A673 (cell line): ENCODE data around the gene CLK4. TPM values are rescaled to one million over a fixed set of nuclear protein-coding genes. Genes with fewer than 3 reads are reported as not detected.

Source experiments
- BruUV-seq: library from RNA; stranded (reverse); fragments of 400-500 nt; replicated peaks from 2 replicates; lab custom pipeline; 2021; lab: Mats Ljungman, UMichigan
- CTCF ChIA-PET: fragments of 300-600 bp; sonication (Branson Sonifier 250); formaldehyde crosslinking; loops from one replicate; lab custom pipeline; 2022; ENCODE audit warnings: antibody characterized with exemption; lab: Charles Lee
- POLR2A ChIA-PET: fragments of 300-600 bp; sonication (Branson Sonifier 250); formaldehyde crosslinking; loops from one replicate; lab custom pipeline; 2022; ENCODE audit warnings: antibody characterized with exemption; ENCODE audit not compliant: low non-redundant PET; lab: Charles Lee
- DNase-seq: peaks from one replicate; pipeline ENCODE4 v3.0.0-alpha.2; 2015; ENCODE audit warnings: low spot score
- H3K27ac ChIP-seq: fragments of 200-600 bp; sonication (generic); 2 replicates; pipeline ENCODE4 v1.5.1; 2016; ENCODE audit warnings: mixed run types, low read depth, mild to moderate bottlenecking, mixed read lengths, antibody characterized with exemption, low read length; ENCODE audit not compliant: poor library complexity, severe bottlenecking
- H3K27me3 ChIP-seq: fragments of 200-600 bp; sonication (generic); replicated peaks from 2 replicates; pipeline ENCODE4 v1.6.1; 2017; ENCODE audit warnings: mixed run types, low read depth, mild to moderate bottlenecking, mixed read lengths, antibody characterized with exemption, low read length; ENCODE audit not compliant: insufficient read depth, poor library complexity
- H3K36me3 ChIP-seq: fragments of 200-600 bp; sonication (generic); 2 replicates; pipeline ENCODE4 v1.6.1; 2016; ENCODE audit warnings: mixed run types, mild to moderate bottlenecking, mixed read lengths, antibody characterized with exemption, low read length; ENCODE audit not compliant: insufficient read depth, poor library complexity, severe bottlenecking
- H3K4me1 ChIP-seq: fragments of 200-600 bp; sonication (generic); 2 replicates; pipeline ENCODE4 v1.6.1; 2017; ENCODE audit warnings: mixed run types, mild to moderate bottlenecking, mixed read lengths, antibody characterized with exemption, low read length; ENCODE audit not compliant: insufficient read depth, poor library complexity, severe bottlenecking
- H3K4me3 ChIP-seq: fragments of 200-600 bp; sonication (generic); 2 replicates; pipeline ENCODE4 v1.5.1; 2016; ENCODE audit warnings: low read depth, mixed run types, mild to moderate bottlenecking, mixed read lengths, low read length; ENCODE audit not compliant: poor library complexity, severe bottlenecking
- H3K9me3 ChIP-seq: fragments of 200-600 bp; sonication (generic); 2 replicates; pipeline ENCODE4 v1.6.1; 2016; ENCODE audit warnings: mixed run types, low read depth, mild to moderate bottlenecking, mixed read lengths, antibody characterized with exemption, low read length; ENCODE audit not compliant: poor library complexity, severe bottlenecking
- EZH2 ChIP-seq: fragments of 200-600 bp; sonication (generic); IDR thresholded peaks from 2 replicates; pipeline ENCODE4 v1.6.1; 2017; ENCODE audit warnings: borderline replicate concordance, low read depth, mild to moderate bottlenecking, mixed read lengths, antibody characterized with exemption, low read length; ENCODE audit not compliant: poor library complexity, severe bottlenecking
- intact Hi-C: fragments of 100-400 bp; cut with micrococcal nuclease; formaldehyde crosslinking; loops from one replicate; pipeline ENCODE4 v1.10.0; 2022; ENCODE audit not compliant: unreplicated experiment
- total RNA-seq: library from RNA; stranded (reverse); gene quantifications from 2 replicates; pipeline ENCODE4 v1.2.3, GENCODE V29; 2021
- TF ChIP-seq, protein P1 (sequence below): fragments of 300-800, 200-600 bp; sonication (generic); conservative IDR thresholded peaks from 2 replicates; pipeline ENCODE4 v1.5.1; 2017; ENCODE audit warnings: low read depth, mild to moderate bottlenecking, antibody characterized with exemption, low read length, moderate library complexity, mixed read lengths

The CLK4 gene
- total RNA-seq, 1 experiment from 2014 or later = 24.2 TPM

- Histone ChIP-seq H3K4me3 (no peak overlapping the region), H3K27me3 (no peaks in the 10 kb centered on the region), H3K9me3 (no peaks in the 10 kb centered on the region), H3K36me3 (no peaks in the 10 kb centered on the region), H3K4me1 (no peaks in the 10 kb centered on the region), H3K27ac (no peak overlapping the region)
- intact Hi-C loops = no loop called here
- ChIA-PET CTCF (no interaction called here), POLR2A (no interaction called here)
- TF ChIP-seq, protein P1, sequence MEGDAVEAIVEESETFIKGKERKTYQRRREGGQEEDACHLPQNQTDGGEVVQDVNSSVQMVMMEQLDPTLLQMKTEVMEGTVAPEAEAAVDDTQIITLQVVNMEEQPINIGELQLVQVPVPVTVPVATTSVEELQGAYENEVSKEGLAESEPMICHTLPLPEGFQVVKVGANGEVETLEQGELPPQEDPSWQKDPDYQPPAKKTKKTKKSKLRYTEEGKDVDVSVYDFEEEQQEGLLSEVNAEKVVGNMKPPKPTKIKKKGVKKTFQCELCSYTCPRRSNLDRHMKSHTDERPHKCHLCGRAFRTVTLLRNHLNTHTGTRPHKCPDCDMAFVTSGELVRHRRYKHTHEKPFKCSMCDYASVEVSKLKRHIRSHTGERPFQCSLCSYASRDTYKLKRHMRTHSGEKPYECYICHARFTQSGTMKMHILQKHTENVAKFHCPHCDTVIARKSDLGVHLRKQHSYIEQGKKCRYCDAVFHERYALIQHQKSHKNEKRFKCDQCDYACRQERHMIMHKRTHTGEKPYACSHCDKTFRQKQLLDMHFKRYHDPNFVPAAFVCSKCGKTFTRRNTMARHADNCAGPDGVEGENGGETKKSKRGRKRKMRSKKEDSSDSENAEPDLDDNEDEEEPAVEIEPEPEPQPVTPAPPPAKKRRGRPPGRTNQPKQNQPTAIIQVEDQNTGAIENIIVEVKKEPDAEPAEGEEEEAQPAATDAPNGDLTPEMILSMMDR = no peak
- no peak for TF ChIP-seq EZH2
- no TSS peak for BruUV-seq
- no peak for DNase-seq
These were observed 73.3 kb downstream of the CLK4 start for GRCh38 chr5:178553517-178553916.

Other genes starting within 250 kb of the CLK4 start
- gene COL23A1, start 36.7 kb downstream of the CLK4 start, total RNA-seq = 0.42 TPM in 1 of 2 replicates, not detected in the other
- gene ZNF354A, start 103.6 kb upstream of the CLK4 start, total RNA-seq = 15.8 and 16.9 TPM in 2 replicates
- 13.8 TPM in 2 replicates for gene ZNF354B, start 232.9 kb upstream of the CLK4 start, total RNA-seq